Neuronal stem cell (in vitro differentiated cells): Measurements from ENCODE around the gene PDGFD.
A peak's percentile ranks its signal among the peaks of the same experiment; 100 is the strongest.

ENCODE experiments used
- DNase-seq: peaks from one replicate; pipeline ENCODE4 v3.0.0-alpha.2; 2013; ENCODE audit warnings: low spot score
- H2AFZ ChIP-seq: one replicate; pipeline ENCODE4 v1.6.1; 2013; ENCODE audit warnings: mild to moderate bottlenecking, low read length, inconsistent platforms
- H2AK5ac ChIP-seq: 2 replicates; pipeline ENCODE4 v1.6.1; 2013; ENCODE audit warnings: low read depth, mild to moderate bottlenecking, inconsistent platforms, low read length, moderate library complexity, mixed read lengths
- H2BK120ac ChIP-seq: 2 replicates; pipeline ENCODE4 v1.6.1; 2013; ENCODE audit warnings: low read depth, mild to moderate bottlenecking, inconsistent platforms, low read length, moderate library complexity, mixed read lengths
- H2BK12ac ChIP-seq: one replicate; pipeline ENCODE4 v1.6.1; 2013; ENCODE audit warnings: low read length, inconsistent platforms
- H2BK15ac ChIP-seq: 2 replicates; pipeline ENCODE4 v1.6.1; 2013; ENCODE audit warnings: mild to moderate bottlenecking, low read length, inconsistent platforms, mixed read lengths
- H2BK5ac ChIP-seq: one replicate; pipeline ENCODE4 v1.6.1; 2013; ENCODE audit warnings: inconsistent platforms, mild to moderate bottlenecking, low read length, moderate library complexity
- H3K14ac ChIP-seq: one replicate; pipeline ENCODE4 v1.6.1; 2013; ENCODE audit warnings: low read length, inconsistent platforms
- H3K18ac ChIP-seq: 2 replicates; pipeline ENCODE4 v1.6.1; 2013; ENCODE audit warnings: low read length, inconsistent platforms
- H3K23ac ChIP-seq: 2 replicates; pipeline ENCODE4 v1.6.1; 2013; ENCODE audit warnings: low read depth, mild to moderate bottlenecking, mixed read lengths, low read length, inconsistent platforms; ENCODE audit not compliant: poor library complexity
- H3K27ac ChIP-seq: replicated peaks from 3 replicates; pipeline ENCODE4 v1.5.1; 2013; ENCODE audit warnings: low read length, inconsistent platforms
- H3K27me3 ChIP-seq, 3 experiments: 2 replicates each; pipeline ENCODE4 v1.6.1; 2013; ENCODE audit warnings: low read length in 3 of 3, mild to moderate bottlenecking in 2 of 3, inconsistent platforms in 1 of 3, low read depth in 1 of 3, mixed read lengths in 1 of 3, moderate library complexity in 1 of 3; ENCODE audit not compliant: control insufficient read depth in 3 of 3, insufficient read depth in 3 of 3
- H3K36me3 ChIP-seq, 2 donors: replicated peaks in 1 of 2; 2 replicates each; pipeline ENCODE4 v1.6.1; 2013; ENCODE audit warnings: low read length in 2 of 2; ENCODE audit not compliant: control insufficient read depth in 2 of 2, insufficient read depth in 2 of 2
- H3K4ac ChIP-seq: 2 replicates; pipeline ENCODE4 v1.6.1; 2013; ENCODE audit warnings: inconsistent platforms, mild to moderate bottlenecking, low read length, moderate library complexity
- H3K4me1 ChIP-seq, 2 donors: 1 replicate in 1 of 2; 2 replicates in 1 of 2; pipeline ENCODE4 v1.6.1; 2013; ENCODE audit warnings: low read length in 2 of 2, low read depth in 1 of 2; ENCODE audit not compliant: control insufficient read depth in 2 of 2, insufficient read depth in 1 of 2
- H3K4me2 ChIP-seq: one replicate; pipeline ENCODE4 v1.6.1; 2013; ENCODE audit warnings: mild to moderate bottlenecking, low read length, inconsistent platforms; ENCODE audit not compliant: insufficient read depth, poor library complexity, severe bottlenecking
- H3K4me3 ChIP-seq, 2 donors: 2 replicates each; pipeline ENCODE4 v1.5.1; 2013; ENCODE audit warnings: low read length in 2 of 2, mild to moderate bottlenecking in 2 of 2, inconsistent platforms in 1 of 2, moderate library complexity in 1 of 2
- H3K79me1 ChIP-seq: one replicate; pipeline ENCODE4 v1.6.1; 2013; ENCODE audit warnings: low read depth, mild to moderate bottlenecking, inconsistent platforms, low read length, moderate library complexity
- H3K9ac ChIP-seq: one replicate; pipeline ENCODE4 v1.6.1; 2013; ENCODE audit warnings: mild to moderate bottlenecking, low read depth, low read length, inconsistent platforms; ENCODE audit not compliant: poor library complexity
- H3K9me3 ChIP-seq, 2 donors: replicated peaks in 1 of 2; 2 replicates each; pipeline versions ENCODE3 to v1.6.1; 2013; ENCODE audit warnings: low read length in 2 of 2, mild to moderate bottlenecking in 2 of 2, inconsistent platforms in 1 of 2, low read depth in 1 of 2, mixed read lengths in 1 of 2, moderate library complexity in 1 of 2; ENCODE audit not compliant: control insufficient read depth in 2 of 2, insufficient read depth in 1 of 2
- H4K8ac ChIP-seq: one replicate; pipeline ENCODE4 v1.6.1; 2013; ENCODE audit warnings: low read depth, mild to moderate bottlenecking, inconsistent platforms, low read length, moderate library complexity
- H4K91ac ChIP-seq: one replicate; pipeline ENCODE4 v1.6.1; 2013; ENCODE audit warnings: low read length, low read depth, mild to moderate bottlenecking, inconsistent platforms; ENCODE audit not compliant: poor library complexity
- WGBS, 2 donors: extraction: QIAGEN DNeasy Blood & Tissue Kit; methylation state at CpG; one replicate each; pipeline ENCODE4 v1.1.7; 2013; ENCODE audit warnings: missing lambda C conversion rate in 2 of 2, mixed read lengths in 1 of 2; ENCODE audit not compliant: insufficient read length in 2 of 2, insufficient replicate concordance in 1 of 2; ENCODE audit errors: extremely low coverage in 2 of 2; 5-methylcytosine and 5-hydroxymethylcytosine counted together

The PDGFD gene

GRCh38 chr11:103894673-103895072 lies 269.3 kb downstream of the PDGFD start:
- no peak overlapping the region for H3K4me3 ChIP-seq
- no CpG with 5 or more reads among the region's 3 CpGs for WGBS, 2 donors

DNA sequence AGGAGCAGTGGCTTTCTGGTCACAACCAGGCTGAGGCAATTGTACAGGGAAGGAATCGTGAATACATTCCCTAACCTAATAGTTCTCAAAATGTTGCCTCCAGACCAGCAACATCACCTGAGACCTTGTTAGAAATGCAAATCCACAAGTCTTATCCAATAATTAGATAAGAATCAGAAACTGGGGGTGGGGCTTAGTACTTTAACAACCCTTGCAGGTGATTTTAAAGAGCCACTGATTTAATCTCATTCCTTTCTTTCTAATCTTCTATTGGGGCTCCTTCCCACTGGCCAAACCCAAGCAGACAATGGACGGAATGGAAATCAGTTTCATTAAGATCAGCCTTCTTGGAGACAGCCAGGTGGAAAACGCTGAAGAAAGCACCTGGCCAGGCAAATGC lies 269.9 kb downstream of the PDGFD start:
- H3K23ac ChIP-seq: no peak overlapping the region
- H3K4me1 ChIP-seq: peaks cover 0 to 1% of the 10 kb centered on the region in 2 donors
- no peak overlapping the region for H2BK15ac ChIP-seq
- H4K91ac ChIP-seq: no peak overlapping the region
- no peak overlapping the region for H2BK5ac ChIP-seq
- peaks cover 0 to 6% of the 10 kb centered on the region in 2 donors for H3K9me3 ChIP-seq
- H3K18ac ChIP-seq: no peak overlapping the region
- no peak overlapping the region for H3K4me3 ChIP-seq
- no peak overlapping the region for H3K4me2 ChIP-seq
- H3K27ac ChIP-seq: no peak overlapping the region
- no peak overlapping the region for H2AFZ ChIP-seq
- no peaks in the 10 kb centered on the region for H3K27me3 ChIP-seq
- H3K36me3 ChIP-seq: no peaks in the 10 kb centered on the region
- no peak overlapping the region for H3K14ac ChIP-seq
- H3K9ac ChIP-seq: no peak overlapping the region
- H2AK5ac ChIP-seq: no peak overlapping the region
- no peak overlapping the region for H2BK120ac ChIP-seq
- H3K79me1 ChIP-seq: no peaks in the 10 kb centered on the region
- no peak for DNase-seq
- no peak overlapping the region for H2BK12ac ChIP-seq
- no peak overlapping the region for H3K4ac ChIP-seq
- H4K8ac ChIP-seq: no peak overlapping the region
- no CpG with 5 or more reads among the region's 3 CpGs for WGBS, 2 donors

More at GRCh38 chr11:103894673-103895072, 269.3 kb downstream of the PDGFD start:
- H3K14ac ChIP-seq: no peak overlapping the region
- no peak overlapping the region for H4K91ac ChIP-seq
- DNase-seq: no peak
- peaks cover 0 to 1% of the 10 kb centered on the region in 2 donors for H3K4me1 ChIP-seq
- H3K9ac ChIP-seq: no peak overlapping the region
- no peak overlapping the region for H2BK15ac ChIP-seq
- H2AK5ac ChIP-seq: no peak overlapping the region
- no peaks in the 10 kb centered on the region for H3K27me3 ChIP-seq
- H2BK12ac ChIP-seq: no peak overlapping the region
- no peak overlapping the region for H2AFZ ChIP-seq
- H3K23ac ChIP-seq: no peak overlapping the region
- no peaks in the 10 kb centered on the region for H3K79me1 ChIP-seq
- H3K27ac ChIP-seq: no peak overlapping the region
- H2BK5ac ChIP-seq: no peak overlapping the region
- H4K8ac ChIP-seq: no peak overlapping the region
- peaks cover 0 to under 1% of the 10 kb centered on the region in 2 donors for H3K9me3 ChIP-seq
- no peak overlapping the region for H3K4me2 ChIP-seq
- H3K36me3 ChIP-seq: no peaks in the 10 kb centered on the region
- no peak overlapping the region for H2BK120ac ChIP-seq
- H3K18ac ChIP-seq: no peak overlapping the region
- H3K4ac ChIP-seq: no peak overlapping the region

DNA sequence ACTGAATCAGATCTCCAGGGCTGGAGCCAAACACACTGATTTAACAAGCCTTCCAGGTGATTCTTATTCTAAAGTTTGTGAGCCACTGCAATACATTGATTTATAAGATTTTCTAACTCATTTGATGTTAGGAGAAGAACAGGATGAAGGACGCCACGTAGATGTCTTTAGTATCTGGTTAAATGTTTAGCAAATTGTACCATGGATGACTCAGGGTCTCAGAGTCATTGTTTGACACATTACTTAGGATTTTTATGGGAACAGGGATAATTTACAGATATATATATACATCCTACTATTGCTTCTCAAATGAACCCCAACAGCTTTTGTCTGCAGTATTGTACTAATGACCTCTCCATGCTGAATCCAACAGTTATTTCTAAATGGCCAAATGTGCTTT lies 270.6 kb downstream of the PDGFD start:
- Histone ChIP-seq H3K18ac (no peak overlapping the region), H3K23ac (no peak overlapping the region), H3K36me3 (no peaks in the 10 kb centered on the region), H3K9ac (no peak overlapping the region), H2BK12ac (no peak overlapping the region), H2BK5ac (no peak overlapping the region), H3K4me1 (peaks cover 0 to 1% of the 10 kb centered on the region in 2 donors), H3K14ac (no peak overlapping the region), H4K91ac (no peak overlapping the region), H3K4me2 (no peak overlapping the region), H2BK120ac (no peak overlapping the region), H3K27me3 (no peaks in the 10 kb centered on the region), H3K4ac (no peak overlapping the region), H3K27ac (no peak overlapping the region), H2AK5ac (no peak overlapping the region), H3K4me3 (no peak overlapping the region), H4K8ac (no peak overlapping the region), H3K9me3 (peaks cover 0 to 6% of the 10 kb centered on the region in 2 donors), H3K79me1 (no peaks in the 10 kb centered on the region), H2BK15ac (no peak overlapping the region), H2AFZ (no peak overlapping the region)
- DNase-seq: no peak
- no CpG with 5 or more reads among the region's 2 CpGs for WGBS, 2 donors

DNA sequence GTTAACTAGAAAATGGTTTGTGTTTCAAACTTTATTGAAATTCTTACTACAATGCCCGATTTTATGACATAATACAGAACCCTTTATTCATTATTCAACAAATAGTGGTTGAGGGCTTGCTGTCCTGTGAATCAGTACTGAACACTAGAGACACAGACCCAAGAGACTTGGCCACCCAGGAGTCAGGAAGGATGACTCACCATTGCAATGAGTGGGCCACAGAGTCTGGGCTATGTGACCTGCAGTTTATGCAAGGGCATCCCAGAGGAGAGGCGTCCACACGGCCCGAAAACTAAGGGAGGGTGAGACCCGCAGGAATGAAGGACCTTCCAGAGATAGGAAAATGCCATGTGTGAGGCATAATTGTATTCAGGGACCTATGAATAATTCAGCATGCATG lies 271.3 kb downstream of the PDGFD start:
- no peak for DNase-seq
- H3K4me1 ChIP-seq: peaks cover 0 to 1% of the 10 kb centered on the region in 2 donors
- no peak overlapping the region for H2BK5ac ChIP-seq
- no peak overlapping the region for H3K23ac ChIP-seq
- H3K4me3 ChIP-seq: no peak overlapping the region
- H3K27ac ChIP-seq: no peak overlapping the region
- WGBS, 2 donors: no CpG with 5 or more reads among the region's 5 CpGs
- no peaks in the 10 kb centered on the region for H3K79me1 ChIP-seq
- peak overlapping the region; percentile 26 for H2AFZ ChIP-seq
- no peak overlapping the region for H3K9ac ChIP-seq
- no peak overlapping the region for H3K14ac ChIP-seq
- H3K4ac ChIP-seq: no peak overlapping the region
- no peak overlapping the region for H2BK120ac ChIP-seq
- H2BK12ac ChIP-seq: no peak overlapping the region
- H4K91ac ChIP-seq: no peak overlapping the region
- peaks cover 0 to 6% of the 10 kb centered on the region in 2 donors for H3K9me3 ChIP-seq
- no peaks in the 10 kb centered on the region for H3K27me3 ChIP-seq
- H3K18ac ChIP-seq: peak overlapping the region; percentile 22
- H2BK15ac ChIP-seq: no peak overlapping the region
- no peak overlapping the region for H2AK5ac ChIP-seq
- H3K36me3 ChIP-seq: no peaks in the 10 kb centered on the region
- H4K8ac ChIP-seq: no peak overlapping the region
- no peak overlapping the region for H3K4me2 ChIP-seq
